ENCODE data around the gene PSMF1. TPM values are rescaled to one million over a fixed set of nuclear protein-coding genes. Genes with fewer than 3 reads are reported as not detected.

Gene PSMF1
- total RNA-seq, 1 donor from 2014 or later, result 46.9 TPM

- DNase-seq, result no peak
Measured at GRCh38 chr20:1190847-1191246, 72.4 kb downstream of the PSMF1 start.

DNA sequence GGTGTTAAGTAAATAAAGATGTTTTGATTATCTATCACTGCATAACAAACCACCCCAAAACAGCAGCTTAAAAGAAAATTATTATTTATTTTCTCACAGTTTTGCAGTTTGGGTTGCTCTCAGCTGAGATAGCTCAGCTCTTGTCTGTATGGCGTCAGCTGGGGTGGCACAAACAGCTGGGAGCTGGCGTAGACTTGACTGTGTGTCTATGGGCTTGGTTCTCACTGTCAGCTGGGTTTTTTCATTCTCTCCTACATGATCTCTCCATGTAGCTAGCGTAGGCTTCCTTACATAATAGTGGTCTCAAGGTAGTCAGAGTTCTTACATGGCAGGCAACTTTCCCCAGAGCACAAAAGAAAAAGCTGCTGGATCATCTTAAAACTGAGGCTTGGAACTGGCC is 72.9 kb downstream of the PSMF1 start:
- DNase-seq, result peak; percentile 32

- no peak for DNase-seq
Measured at GRCh38 chr20:1195226-1195625, 76.8 kb downstream of the PSMF1 start.

DNA sequence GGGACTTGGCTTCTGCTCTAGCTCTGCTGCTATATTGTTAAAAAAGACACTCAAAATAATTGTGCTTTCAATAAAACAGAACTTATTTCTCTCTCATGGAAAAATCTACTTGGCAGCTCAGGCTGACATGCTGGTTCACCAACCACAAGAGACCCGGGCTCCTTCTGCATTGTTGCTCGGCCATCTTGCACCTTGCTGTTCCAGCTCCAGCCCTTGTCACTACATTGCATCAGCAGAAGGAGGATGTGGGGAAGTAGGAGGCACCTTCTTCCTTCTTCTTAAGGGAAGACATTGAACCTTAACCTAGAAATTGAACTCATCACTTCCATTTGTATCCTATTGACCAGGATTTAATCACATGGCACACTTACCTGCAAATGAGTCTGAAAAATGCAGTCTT is 78.2 kb downstream of the PSMF1 start:
- DNase-seq, result no peak

GRCh38 chr20:1197801-1198200 is 79.4 kb downstream of the PSMF1 start:
- DNase-seq, result no peak

DNA sequence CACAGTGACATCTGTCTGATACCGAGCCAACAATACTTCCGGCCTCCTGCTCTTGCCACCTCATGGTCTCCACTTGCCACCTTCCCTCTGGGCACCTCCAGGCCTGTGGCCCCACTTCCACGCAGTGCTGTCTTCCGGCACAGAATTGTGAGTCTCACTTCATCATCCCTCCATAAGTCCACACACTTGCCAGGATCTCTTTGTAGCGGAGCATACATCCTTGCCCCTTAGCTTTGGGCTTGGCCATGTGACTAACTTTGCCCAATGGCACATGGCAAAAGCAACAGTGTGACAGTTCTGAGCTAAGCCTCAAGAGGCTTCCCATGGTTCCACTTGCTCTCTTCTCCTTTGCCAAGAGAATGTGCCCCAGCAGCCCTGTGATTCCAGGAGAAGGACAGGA is 80.3 kb downstream of the PSMF1 start:
- DNase-seq, result no peak

DNA sequence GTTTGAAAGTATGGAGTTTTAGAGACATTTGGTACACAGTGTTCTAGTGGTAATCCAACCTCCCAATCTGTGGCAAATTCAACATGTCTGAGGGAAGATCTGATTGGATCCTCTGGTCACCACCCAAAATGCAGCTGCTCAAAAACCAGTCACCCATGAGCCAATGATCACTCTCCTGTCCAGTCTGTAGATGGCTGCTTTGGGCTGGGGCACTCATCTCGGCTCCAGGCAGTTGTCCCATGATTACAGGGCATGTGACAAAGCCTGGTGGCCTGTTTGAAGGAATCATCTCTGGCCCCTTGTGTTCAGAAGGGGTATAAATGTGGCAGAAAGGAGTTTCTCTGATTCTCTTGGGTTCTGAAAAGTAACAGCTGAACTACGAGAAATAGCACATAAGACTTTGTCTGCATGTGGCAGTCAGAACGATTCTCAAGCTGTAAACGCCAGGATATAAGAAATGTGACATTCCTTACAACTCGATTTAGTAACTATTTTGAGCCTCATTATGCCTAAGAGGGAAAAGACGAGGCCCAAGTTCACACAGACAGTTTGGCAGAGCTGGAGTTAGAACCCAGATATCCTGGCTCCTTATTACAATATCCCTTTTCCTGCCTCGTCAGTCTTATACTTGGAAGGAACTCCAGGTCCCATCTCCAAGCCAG is 80.9 kb downstream of the PSMF1 start:
- DNase-seq, result no peak

- no peak for DNase-seq
Measured at GRCh38 chr20:1199964-1200363, 81.6 kb downstream of the PSMF1 start.

GRCh38 chr20:1202762-1203504 is 84.5 kb downstream of the PSMF1 start, which contains the start of gene C20orf202:
Gene C20orf202 (plus strand): TSS chr20:1203454. CDS start chr20:1203586, 132 bp downstream.
- DNase-seq, result no peak

GRCh38 chr20:1203630-1204029 is 85.2 kb downstream of the PSMF1 start:
- no peak for DNase-seq

DNA sequence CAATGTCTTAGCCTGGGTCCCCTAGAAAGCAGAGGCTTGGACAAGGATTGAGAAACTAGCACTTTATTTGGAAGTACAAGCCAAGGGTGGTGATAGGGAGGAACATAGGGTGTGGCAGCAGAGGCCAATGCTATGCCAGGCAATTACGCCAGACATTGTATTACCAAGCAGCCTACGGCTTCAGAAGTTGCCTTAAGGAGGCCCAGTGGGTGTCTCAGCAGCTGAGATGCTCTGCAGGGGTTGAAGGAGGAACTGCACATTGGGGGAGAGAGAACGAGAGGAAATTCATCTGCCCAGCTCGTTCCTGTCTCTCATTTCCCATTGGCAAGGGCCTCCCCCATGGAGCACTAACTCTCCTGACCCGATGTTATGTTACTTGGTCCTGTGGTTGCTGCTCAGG is 85.7 kb downstream of the PSMF1 start:
- DNase-seq, result no peak

GRCh38 chr20:1204576-1204975 is 86.2 kb downstream of the PSMF1 start:
- DNase-seq, result no peak

- DNase-seq, result no peak
Measured at GRCh38 chr20:1205802-1206201, 87.4 kb downstream of the PSMF1 start.

- DNase-seq, result no peak
Measured at GRCh38 chr20:1206366-1207148, 88.2 kb downstream of the PSMF1 start.

- no peak for DNase-seq
Measured at GRCh38 chr20:1207293-1207878, 89.0 kb downstream of the PSMF1 start.

DNA sequence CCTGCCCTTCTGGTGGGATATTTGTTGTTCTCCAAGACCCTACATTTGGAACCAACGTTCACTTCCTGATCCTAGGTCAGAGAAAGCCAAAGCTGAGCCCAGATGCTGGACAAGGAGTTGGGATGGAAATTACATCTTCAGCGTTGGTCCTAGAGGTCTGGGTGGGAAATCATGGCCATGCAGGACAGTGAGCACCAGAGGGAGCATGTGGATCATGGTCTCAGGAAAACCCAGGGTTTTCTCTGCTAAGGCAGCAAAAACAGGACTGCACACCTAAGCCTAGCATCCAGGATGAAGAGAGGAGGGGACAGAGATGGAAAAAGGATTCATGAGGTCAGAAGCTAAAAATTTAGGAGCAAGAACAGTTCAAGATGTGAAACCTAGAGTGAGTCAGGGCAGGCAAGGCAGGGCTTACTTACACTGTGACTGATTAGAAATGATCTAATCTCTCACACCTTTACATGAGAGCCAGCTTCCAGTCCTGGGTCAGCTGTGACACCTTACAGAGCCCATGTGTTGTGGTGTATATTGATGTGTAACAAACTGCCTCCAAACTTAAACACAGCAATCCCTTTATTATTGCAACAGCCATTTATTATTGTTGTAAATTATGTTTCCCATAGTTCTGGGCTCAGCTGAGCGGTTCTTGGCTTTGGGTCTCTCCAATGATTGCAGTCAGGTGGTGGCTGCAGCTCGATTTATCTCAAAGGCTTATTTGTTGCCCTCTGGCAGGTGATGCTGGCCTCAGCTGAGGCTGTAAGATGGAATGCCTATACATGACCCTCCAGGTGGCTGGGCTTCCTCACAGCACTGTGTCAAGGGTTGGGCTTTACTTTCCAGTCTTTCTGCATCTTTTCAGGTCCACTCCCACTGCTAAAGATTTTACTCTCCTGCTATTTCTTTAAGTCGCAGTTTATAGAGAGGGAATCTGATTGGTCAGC is 91.3 kb downstream of the PSMF1 start:
- no peak for DNase-seq

GRCh38 chr20:1210501-1210900 is 92.1 kb downstream of the PSMF1 start:
- no peak for DNase-seq

DNA sequence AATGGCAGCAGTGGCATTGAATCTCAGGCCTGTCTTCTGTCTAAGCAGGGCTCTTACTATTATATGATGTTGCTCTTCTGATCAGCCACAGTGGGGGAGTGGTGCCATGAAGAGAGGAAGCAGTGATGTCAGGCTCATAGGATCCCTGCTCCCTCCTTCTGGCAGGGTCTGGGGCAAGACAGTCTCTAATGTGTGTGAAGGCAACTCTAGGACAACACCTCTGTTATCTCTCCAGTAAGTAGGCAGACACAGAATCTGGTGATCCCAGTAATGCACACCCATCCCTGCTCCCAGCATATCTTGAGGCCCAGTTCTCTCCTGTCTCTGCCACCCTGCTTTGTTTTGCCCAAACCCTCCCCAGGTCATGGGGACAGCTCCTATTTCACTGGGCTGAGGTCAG is 93.6 kb downstream of the PSMF1 start:
- DNase-seq, result no peak

GRCh38 chr20:1212607-1213396 is 94.4 kb downstream of the PSMF1 start:
- peak; percentile 79 for DNase-seq

DNA sequence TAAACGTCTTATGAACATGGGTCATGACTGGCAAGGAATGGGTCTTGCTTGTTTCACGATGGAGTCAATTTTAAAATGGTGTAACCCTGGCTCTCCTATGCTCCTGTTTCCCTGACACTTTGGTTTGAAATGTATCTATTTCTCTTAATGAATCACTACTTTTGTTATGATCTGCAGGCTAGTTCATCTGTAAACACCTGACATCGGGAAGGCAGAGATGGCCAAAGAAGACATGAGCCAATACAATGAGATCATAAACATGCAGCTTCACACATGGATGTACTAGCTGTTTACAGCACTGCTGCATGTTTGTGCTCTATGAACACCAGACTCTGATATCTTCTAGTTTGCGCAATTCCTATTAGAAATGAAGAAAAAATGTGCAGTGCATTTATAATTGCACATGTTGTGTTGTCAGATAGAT is 96.4 kb downstream of the PSMF1 start:
- no peak for DNase-seq
